Measurements from ENCODE around the gene C11orf58. TPM values are rescaled to one million over a fixed set of nuclear protein-coding genes. Genes with fewer than 3 reads are reported as not detected.

Gene C11orf58
- total RNA-seq, 1 experiment from 2014 or later: 164 TPM

GRCh38 chr11:16801288-16801980, 63.0 kb downstream of the C11orf58 start:
- DNase-seq (ENCODE audit: low read depth): no peak

GRCh38 chr11:16804104-16804947, 65.9 kb downstream of the C11orf58 start:
- DNase-seq (ENCODE audit: low read depth): no peak

- DNase-seq (ENCODE audit: low read depth): no peak
Measured at GRCh38 chr11:16805938-16806337, 67.5 kb downstream of the C11orf58 start.

GRCh38 chr11:16806791-16807190, 68.3 kb downstream of the C11orf58 start:
- DNase-seq (ENCODE audit: low read depth): no peak

- no peak for DNase-seq (ENCODE audit: low read depth)
Measured at GRCh38 chr11:16807306-16807705, 68.9 kb downstream of the C11orf58 start.
